Stimulated activated CD4-positive, alpha-beta T cell treated with anti-CD3 and anti-CD28 coated beads, Interleukin-12 subunit alpha, Interleukin-12 subunit beta, amount 100 ng/mL, for 4 hours (primary cell): ENCODE measurements around the gene ZNF195.
"Not testable (repeated sequence)": the region's sequence is repeated elsewhere in the genome, so short reads cannot be mapped to it uniquely, and the experiment has no call there.

Experiments used
- DNase-seq: peaks from one replicate; pipeline ENCODE4 v3.0.0-alpha.2; 2020

ZNF195 gene

DNA sequence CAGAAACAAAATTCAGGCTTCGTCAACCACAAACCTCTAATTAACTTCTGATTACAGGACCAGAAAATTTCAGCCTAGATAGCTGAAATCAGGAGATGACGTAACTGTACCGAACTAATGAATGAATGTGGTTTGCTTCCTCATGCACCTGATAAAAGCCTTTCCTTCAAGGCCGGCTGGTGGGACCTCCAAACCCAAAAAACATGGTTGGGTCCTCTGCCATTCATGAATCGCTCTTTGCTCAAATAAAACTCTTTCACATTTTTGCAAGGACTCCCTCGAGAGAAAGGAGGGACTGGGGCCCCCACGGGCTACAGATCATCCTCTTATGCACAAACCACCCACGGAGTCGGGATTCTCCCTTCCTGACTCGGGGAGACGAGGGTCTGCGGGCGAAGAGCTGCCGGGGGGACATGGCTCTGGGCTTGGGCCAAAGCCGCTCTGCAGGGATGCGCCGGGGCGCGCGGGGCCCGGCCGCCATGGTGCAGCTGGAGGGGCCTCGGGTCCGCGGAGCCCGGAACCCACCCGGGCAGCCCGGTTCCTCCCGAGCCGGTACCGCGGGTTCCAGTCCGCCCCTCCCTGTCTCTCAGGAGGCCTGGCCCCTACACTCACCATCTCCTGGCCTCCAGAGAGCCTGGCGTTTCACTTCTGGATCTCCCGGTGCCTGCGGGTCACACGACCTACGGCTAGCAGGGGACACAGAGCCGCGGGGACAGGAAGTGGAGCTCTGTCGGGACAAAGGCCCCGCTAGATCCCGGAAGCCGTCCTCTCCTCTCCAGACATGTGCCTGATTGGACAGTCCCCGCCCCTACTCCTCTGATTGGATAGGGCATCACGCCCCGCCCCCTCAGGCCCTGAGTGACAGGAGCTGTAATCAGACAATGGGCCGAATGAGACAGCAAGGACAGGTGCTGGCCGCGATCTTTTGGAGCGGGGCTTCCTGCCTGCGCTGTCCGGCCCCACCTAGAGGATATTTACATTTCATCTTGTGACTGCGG is at the start of gene ZNF195:
ZNF195 (minus strand) TSS at position 721 of the 998 bp plus-strand sequence; CDS start at position 615, 106 bp downstream.
- DNase-seq = peak; percentile 96

DNA sequence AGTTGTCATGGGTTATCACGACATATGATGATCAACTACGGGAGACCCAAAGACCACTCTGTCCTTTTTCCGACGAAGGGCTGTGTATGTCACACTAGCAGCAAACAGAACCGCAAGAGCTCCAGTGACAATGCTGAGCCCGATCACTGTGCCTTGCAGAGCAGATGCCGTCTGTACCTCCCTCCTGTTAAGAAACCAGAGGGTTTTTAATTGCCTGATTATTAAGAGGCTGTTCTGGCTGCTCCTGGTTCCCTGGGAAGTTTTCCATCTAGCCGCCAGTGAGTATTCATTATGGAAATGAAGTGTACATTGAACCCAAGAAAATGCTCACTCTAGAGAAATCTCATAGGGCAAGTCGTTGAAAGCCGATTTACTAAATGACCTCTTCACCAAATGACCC is 49.1 kb upstream of the ZNF195 start:
- not testable (repeated sequence) for DNase-seq

DNA sequence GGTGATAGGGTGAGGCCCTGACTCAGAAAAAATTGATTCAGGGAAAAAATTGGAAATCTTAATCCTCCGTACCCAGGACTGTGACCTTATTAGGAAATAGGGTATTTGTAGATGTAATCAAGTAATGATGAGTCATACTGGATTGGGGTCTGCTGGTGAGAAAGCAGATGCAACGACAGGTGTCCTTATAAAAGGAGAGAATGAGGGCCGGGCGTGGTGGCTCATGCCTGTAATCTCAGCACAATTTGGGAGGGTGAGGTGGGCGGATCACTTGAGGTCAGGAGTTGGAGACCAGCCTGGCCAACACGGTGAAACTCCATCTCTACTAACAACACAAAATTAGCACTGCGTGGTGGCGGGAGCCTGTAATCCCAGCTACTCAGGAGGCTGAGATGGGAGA is 47.6 kb upstream of the ZNF195 start:
- DNase-seq = not testable (repeated sequence)

DNA sequence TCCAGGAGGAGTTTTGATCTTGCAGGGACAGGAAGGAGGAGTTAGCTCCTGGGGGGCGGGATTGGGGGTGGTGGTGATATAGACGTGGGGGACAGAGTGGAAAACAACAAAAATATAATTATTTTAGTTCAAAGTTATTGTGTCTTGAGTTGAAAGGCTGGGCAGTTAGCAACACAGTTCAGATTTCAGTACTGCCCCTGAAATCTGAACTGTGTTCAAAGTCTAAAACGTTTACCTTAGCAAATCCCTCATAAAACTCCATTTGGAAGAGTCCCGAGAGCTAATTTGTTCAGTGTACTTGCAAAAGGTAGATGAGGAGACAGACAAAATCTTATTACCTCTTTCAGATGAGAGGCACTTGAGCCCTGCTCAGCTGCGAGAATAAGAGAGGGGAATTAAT is 45.0 kb upstream of the ZNF195 start:
- not testable (repeated sequence) for DNase-seq

DNA sequence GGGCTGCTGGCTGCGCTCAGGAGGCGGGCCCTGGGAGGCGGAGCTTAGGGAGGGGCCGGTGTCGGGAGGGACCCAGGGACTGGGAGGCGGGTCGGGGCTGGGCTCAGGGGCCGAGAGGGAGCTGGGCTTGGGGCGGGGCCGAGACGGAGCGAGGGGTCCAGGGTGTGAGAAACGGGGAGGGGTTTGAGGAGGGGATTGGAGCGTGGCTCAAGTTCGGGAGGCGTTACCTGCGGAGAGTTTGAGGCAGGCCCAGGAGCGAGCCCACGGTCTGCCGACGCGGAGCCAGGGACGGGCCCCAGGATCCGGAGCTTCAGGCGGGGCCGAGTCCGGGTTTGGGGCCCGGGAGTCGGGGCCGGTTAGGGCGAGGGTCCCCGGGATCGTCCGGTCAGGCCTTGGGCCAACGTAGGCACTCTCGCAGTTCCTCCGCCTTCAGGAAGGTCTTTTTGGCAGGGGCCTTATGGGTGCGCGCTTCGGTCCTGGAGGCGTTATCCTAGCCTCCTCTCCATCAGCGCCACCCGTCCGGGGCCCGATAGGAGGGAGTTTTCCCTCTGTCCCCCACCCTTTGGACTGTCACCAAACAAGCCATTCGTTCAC is 44.3 kb upstream of the ZNF195 start:
- DNase-seq = not testable (repeated sequence)

DNA sequence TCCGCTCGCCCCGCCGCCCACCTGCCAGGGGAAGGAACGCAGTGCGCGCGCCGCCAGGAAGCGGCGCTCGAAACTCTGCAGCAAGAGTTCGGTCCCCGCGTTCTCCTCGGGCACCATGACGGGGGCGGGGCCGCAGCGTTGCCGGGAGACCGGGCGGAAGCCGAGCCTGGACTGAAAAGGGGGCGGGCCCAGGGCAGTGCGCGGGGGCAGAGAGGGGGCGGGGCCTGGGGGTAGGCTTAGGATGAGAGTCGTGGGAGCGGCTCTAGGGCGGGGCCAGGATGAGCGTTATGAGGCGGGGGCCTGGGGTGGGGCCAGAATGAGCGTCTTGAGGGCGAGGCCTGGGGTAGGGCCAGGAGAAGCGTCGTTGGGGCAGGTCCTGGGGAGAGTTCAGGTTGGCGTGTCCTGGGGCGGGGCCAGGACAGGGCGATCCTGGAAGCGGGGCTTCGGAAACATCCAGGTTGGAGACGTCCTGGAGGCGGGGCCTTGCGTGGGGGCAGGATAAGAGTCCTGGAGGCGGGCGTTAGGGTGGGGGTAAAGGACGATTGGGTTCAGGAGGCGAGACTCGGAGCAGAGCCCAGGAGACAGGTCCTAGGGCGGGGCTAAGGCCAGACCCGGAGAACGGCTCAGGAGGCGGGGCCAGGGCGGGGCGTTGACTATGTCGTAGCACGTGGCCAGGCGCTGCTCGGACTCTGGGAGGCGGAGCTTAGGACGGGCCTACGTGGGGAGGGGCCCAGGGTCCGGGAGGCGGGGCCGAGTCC is 43.6 kb upstream of the ZNF195 start:
- DNase-seq = peak; percentile 97

DNA sequence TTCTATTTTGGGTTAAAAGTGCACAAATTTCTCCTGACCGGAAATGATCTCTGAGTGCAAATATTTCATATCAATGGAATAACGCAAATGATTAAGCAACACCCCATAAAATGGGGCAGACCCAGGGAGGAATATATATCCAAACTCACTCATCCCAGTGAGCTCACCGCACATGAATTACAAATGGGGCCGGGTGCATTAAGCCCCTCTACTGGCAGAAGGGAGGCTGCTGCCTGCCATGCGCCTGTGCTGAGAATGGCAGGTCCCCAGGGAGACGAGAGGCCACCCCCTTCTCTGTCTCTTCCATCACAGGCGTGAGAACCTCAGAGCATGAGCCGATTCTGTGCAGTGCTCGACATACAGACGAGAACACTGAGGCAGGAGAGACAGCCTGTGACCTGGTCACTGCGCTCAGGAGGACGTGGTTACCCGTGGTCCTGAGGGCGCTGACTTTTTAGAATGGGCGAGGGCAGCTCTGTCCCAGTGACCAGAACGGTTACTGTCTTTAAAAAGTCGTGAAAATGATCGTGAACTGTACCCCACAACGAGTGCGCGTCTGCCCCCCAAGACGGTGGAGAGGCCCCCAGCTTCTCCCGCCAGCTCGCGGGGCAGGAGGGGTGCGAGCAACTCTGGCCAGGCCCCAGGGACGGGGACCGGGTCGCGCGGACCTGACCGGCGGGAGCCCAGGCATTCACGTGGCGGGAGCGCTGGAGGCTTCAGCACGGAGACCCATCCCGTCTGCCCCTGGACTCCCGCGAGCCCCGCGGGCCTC is 42.8 kb upstream of the ZNF195 start:
- peak; percentile 23 for DNase-seq

DNA sequence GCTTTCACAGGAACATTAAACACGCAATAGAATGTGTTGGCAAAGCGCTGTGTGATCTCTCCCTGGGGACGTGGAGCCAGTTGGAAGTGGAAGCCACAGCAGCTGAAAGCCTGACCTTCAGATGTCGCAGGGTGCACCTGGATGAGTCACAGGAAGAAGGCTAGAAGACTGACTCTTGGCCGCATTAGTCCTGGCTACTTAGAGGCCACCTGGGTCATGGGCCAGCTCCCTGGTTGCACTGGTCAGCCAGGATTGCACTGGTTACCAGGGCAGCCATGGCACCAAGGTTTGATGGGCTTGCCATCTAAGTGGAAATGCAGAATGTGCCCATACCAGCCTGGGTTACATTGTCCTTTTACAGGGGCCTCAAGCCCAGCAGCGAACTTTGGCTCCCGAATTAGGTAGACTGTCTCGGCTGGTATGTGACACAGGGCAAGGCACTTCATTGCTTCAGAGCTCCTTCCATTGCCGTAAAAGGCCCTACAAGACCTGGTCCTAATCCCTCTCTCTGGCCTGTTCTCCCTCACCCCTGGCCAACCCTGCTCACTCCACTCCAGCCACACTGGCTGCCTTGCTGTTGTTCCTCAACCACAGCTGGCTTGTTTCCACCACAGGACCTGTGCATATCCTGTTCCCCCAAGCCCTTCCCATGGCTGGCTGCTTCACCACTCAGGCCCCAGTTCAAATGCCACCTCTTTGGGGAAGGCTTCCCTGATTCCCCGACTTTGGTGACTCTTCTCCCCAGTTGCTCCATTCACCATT is 41.5 kb upstream of the ZNF195 start:
- not testable (repeated sequence) for DNase-seq

DNA sequence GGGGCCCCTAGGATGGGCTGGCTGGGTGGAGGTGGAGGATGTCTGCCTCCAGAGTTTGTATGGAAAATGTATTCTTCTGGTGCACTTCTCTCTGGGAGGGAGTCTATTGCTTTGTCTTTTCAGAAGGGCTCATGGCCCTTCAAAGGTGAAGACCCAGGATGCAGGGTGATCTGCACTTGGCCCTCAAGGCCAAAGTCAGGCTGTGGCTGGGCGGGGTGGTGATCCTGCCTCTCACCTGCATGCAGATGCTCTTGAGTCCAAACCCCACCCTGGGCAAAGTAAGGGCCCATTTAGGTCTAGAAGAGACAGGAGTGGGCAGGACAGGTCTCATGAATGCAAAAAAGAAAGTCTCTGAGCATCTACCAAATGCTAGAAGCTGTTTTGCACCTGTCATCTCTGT is 40.5 kb upstream of the ZNF195 start:
- not testable (repeated sequence) for DNase-seq

DNA sequence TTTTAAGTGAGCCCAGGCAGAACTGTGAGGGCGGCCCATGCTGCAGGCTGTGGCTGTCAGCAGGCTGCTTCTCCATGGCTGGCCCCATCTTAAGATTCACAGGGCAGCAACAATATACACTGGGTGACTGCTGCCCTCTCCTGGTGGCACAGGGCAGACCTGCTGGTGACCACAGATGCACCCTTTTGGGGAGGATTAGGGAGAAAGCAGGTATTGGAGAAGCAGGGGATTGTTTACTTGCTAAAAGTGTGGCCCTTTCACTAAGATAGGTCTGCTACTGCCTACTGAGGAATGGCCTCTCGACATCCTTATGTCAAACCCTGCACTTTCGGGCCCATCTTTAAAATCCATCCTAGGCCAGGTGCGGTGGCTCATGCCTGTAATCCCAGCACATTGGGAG is 38.1 kb upstream of the ZNF195 start:
- peak; percentile 51 for DNase-seq

DNA sequence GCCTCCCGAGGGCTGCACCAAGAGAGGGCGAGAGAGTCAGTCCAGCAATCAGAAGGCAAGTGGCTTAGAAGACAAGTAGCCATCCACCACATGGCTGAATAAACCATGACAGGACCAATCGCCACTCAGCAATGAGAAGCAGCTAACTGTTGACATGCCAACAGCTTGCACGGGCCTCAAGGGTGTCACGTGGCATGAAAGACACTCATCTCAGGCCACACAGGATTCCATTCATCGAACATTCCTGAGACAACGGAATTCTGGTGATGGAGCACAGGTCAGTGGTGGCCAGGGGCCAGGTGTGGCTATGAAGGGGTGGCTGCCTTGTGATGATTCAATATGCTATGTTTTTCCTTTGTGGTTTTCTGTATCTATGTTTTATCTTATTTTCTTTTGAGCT is 36.4 kb upstream of the ZNF195 start:
- not testable (repeated sequence) for DNase-seq

DNA sequence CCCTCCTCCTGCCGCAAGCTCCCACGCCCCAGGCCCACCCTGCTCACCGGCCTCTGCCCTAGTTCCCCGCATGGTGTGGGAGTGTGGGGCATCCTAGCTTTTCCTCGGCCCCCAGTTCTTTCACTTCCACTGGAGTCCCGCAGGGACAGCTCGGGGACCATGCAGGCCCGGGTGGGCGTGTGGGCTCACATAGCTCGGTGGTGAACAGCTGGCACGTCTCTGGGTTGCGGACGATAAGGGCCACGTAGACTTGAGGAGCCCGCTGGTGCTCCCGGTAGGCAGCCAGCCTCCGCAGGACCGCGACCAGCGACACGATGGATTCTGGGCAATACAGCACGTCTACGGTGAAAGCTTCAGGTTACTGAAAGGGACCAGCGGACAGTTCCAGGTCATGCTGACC is 34.7 kb upstream of the ZNF195 start:
- not testable (repeated sequence) for DNase-seq

DNA sequence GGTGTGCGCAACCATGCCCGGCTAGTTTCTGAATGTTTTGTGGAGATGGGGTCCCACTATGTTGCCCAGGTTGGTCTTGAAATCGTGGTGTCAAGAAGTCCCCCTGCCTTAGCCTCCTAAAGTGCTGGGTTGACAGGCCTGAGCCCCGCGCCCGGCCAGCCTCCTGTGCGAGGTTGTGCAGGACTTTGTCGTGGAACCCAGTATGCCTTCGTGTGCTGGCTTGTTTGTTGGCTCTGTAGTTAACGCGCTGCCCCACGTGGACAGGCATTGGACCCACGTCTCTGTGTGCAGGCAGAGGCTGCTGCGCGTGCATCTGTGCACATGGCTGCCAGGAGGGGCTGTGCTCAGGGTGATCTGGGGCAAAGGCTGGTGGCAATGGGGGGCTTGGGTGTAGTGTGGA is 33.9 kb upstream of the ZNF195 start:
- no peak for DNase-seq

DNA sequence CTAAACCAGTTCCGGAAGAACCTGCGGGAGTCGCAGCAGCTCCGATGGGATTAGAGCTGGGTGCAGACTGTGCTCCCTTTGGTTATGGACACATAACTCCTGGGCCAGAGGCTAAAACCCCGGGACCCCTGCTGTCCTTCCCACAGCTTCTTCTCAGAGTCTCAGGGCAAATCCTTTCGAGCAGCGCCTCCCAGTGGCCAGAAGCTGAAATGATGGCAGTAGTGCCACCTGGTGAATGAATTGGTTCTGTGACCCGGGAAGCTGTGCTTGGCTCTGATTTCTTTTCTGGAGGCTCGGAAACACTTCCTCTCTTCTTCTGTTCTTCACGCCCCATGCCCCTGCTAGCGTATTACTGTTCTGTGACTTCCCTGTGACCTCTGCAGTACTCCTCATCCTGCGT is 29.8 kb upstream of the ZNF195 start:
- DNase-seq = peak; percentile 71

DNA sequence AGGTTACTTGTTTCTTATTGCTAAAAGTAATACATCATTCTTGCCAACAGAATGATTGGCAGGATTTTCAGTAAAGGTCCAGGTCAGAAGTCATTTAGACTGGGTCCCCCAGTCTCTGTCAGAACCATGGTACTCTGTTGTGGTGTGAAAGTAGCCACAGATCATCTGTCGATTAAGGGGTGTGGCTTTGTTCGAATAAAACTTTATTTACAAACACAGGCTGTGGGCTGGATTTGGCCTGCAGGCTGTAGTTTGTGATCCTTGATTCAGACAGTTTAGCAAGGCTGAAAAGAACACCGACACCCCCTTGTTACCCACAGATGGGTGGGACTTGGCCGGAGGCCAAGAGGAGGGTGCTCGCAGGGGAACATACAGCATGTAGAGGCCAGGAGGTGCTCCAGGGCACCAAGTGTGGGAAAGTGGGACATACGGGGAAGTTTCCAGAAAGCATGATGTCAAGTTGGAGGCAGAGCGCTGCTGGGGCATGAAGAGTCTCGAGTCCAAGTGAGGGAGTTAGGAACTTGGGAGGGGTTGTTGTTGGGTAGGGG is 29.2 kb upstream of the ZNF195 start:
- not testable (repeated sequence) for DNase-seq

DNA sequence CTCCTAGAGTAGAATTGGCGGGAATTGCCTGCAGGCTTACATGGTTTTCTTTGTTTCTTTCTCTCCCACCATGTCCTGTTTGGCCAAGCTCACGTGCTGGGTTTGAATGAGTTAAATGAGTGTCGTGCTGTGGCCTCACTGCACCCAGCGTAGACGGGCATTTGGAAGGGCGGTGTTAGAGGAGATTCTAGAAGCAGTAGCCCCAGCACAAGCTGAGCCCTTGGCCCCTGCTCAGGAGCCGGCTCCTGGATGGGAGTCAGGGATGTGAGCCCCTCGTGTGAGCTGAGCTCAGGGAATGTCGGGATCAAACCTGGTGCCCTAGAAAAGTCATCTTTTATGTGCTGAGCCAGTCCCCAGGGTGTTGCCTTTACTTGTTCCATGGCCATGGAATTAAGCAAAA is 28.0 kb upstream of the ZNF195 start:
- DNase-seq = not testable (repeated sequence)

DNA sequence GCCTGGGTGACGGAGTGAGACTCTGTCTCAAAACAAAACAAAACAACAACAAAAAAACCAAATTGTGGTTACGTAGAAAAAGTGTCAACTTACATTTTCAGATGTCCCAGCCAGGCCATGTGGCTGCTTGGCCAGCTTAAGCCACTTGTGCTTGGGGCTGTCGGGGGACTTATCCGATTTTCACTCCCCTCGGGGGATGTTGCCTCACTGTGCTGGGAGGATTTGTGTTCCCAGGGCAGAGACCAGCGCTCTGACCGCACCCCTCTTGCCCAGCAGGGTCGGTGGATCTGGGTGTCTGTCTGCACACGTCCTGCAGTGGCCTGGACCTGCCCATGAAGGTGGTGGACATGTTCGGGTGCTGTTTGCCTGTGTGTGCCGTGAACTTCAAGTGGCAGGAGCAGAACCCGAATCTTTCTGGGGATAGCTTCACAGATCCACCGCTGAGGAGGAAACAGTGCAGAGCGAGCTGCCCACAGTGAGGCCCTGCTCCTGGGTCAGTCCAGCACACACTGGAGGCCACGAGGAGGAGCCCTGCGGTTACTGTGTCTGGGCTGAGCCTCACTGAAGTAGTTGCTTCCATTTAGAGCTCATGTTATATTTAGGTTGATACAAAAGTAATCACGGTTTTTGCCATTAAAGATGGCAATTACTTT is 27.4 kb upstream of the ZNF195 start:
- DNase-seq = not testable (repeated sequence)

DNA sequence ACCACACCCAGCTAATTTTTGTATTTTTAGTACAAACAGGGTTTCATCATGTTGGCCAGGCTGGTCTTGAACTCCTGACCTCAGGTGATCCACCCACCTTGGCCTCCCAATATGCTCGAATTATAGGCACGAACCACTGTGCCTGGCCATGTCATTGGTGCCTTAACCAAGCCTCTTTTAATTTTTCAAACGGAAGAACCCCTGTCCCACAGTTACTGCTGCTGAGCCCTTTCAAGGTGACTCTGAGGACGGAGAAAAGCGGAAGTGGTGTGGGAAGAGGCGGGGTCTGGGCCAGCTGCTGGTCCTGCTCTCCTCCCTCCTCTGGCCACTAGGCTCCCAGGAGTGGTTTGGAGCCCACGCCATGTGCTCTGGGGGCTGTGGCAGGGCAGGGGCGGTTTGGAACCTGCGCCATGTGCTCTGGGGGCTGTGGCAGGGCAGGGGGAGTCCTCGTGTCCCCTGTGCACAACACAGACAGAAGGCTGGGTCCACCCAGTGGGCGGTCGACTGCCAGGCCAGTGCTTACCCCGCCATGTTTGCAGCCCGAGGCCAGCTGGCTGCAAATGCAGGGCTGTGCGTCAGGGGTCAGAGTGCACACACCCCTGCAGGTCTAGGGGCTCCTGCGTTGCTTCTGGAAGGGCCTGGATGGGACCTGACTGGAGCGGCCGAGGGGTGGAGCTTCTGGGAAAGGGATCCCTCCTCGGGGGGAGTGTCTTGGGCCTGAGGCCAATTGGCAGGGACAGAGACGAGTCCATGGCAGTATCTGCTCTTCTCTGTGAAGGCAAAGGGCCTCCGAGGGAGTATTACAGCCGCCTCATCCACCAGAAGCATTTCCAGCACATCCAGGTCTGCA is 25.4 kb upstream of the ZNF195 start:
- DNase-seq = not testable (repeated sequence)

DNA sequence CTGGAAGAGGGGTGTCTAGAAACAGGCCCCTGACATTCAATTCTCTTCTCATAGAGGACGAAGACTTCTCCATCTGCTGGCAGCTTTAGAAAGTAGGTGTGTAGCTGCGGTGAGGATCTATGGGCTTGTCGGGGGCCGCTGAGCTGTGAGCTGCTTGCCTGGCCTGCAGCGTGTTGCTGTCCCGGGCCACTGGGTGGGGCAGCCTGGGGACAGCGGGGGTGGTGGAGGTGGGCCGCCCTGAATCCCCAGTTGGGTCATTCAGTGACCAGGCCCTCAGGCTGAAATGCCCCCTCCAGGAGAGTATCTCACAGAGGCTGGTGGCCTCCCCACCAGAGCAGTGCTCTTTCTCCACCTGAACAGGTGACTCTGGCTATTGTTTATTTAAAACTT is 23.9 kb upstream of the ZNF195 start:
- not testable (repeated sequence) for DNase-seq
